Iris pigment epithelial cell (primary cell): ENCODE measurements around the gene SUPT20HL1.

Source experiments
- DNase-seq: peaks from one replicate; pipeline ENCODE4 v3.0.0-alpha.2; 2011; ENCODE audit warnings: low read depth

Gene SUPT20HL1

GRCh38 chrX:24396931-24397279, 36.5 kb downstream of the SUPT20HL1 start:
- no peak for DNase-seq

- no peak for DNase-seq
Observed at GRCh38 chrX:24398766-24399165, 38.3 kb downstream of the SUPT20HL1 start.

- no peak for DNase-seq
Observed at GRCh38 chrX:24399550-24399949, 39.1 kb downstream of the SUPT20HL1 start.

DNA sequence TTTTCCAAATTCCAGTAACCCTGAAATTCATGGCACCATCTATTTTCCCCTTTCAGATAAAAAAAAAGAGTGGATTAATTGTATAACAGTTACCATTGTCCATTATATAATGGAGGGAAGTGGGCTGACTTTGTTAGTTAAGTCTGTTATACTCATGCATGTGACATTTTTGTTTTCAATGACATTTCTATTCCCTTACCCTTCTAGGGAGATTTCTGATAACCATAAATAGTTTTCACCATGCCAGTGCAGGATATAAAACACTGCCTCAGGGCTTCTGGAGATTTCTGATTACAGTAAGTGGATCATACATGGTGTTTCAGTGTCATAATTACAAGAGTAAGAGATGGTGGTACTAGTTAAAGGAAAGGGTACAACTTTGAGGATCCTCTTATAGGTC, 45.5 kb downstream of the SUPT20HL1 start:
- no peak for DNase-seq
